ENCODE data around the gene FREM3.

The FREM3 gene

GRCh38 chr4:143668930-143669552, 31.4 kb downstream of the FREM3 start:
- no peak for DNase-seq (ENCODE audit: low read depth in 2 of 2)

- DNase-seq (ENCODE audit: low read depth in 2 of 2), result no peak
Observed at GRCh38 chr4:143667461-143667860, 33.0 kb downstream of the FREM3 start.

- no peak for DNase-seq (ENCODE audit: low read depth in 2 of 2)
Observed at GRCh38 chr4:143658336-143658735, 42.1 kb downstream of the FREM3 start.

DNA sequence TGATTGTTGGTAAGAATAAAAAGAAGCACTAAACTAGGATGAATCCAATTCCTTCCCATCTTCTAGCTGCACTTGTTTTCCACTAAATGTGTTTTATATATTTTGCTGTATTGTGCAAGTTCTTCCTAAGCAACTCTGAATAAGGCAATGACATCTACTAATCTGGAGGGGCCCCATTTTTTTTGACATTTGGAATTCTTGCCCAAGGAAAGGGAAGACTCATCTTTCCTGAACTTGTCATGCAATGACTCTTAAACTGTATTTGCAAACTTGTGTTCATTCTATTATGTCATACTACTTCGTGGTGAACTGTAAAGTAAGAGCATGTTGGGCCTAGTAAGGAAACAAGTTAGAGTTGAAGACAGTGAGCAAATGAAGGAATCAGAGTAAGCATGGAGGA, 45.9 kb downstream of the FREM3 start:
- no peak for DNase-seq (ENCODE audit: low read depth in 2 of 2)

DNA sequence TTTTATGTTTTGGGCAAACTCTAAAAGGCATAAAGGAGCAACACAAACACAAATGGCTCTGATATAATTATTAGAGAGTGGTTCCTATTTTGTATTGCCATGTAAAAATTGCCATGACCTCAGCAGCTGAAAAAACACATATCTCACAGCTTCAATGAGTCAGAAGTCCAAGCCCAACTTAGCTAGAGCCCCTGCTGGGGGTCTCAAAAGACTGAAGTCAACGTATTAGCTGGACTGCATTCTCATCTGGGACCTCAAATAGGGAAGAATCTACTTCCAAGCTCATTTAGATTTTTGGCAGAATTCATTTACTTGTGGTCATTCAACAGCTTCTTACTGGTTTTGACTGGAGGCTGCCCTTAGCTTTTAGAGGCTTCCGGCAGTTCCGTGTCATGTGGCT, 47.4 kb downstream of the FREM3 start:
- no peak for DNase-seq (ENCODE audit: low read depth in 2 of 2)

DNA sequence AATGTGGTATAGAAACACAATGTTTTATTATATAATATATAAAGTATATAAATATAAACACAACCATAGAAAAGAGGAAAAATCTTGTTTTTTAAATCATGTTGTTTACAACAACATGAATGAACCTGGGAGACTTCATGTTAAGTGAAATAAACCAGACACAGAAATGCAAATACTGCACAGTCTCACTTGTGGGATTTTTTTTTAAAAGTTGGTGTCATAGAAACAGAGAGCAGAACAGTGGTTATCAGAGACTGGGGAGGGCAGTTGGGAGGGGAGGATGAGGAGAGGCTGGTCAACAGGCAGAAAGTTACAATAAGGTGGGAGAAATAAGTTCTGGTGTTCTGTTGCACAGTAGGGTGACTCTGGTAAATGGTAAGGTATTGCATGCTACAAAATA, 57.1 kb downstream of the FREM3 start:
- no peak for DNase-seq (ENCODE audit: low read depth in 2 of 2)

GRCh38 chr4:143642611-143643010, 57.9 kb downstream of the FREM3 start:
- no peak for DNase-seq (ENCODE audit: low read depth in 2 of 2)

DNA sequence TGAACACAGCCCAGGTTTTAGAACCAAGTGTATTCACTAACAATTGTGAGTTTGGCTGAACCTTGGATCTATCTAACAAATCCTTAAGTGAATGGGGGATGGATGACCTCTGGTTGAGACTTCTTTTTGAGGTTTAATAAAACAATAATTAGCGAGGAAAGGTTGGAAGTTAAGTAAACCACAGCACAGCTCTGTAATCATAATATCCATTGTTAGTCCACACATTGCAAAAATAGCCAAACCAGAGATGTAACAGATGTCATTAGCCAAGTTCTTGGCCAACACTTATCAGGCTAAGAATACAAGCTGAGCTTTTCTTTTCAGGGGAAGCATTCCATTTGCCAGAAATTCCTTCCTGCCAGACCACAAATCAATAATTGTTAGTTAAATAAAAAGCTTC, 59.1 kb downstream of the FREM3 start:
- no peak for DNase-seq (ENCODE audit: low read depth in 2 of 2)

DNA sequence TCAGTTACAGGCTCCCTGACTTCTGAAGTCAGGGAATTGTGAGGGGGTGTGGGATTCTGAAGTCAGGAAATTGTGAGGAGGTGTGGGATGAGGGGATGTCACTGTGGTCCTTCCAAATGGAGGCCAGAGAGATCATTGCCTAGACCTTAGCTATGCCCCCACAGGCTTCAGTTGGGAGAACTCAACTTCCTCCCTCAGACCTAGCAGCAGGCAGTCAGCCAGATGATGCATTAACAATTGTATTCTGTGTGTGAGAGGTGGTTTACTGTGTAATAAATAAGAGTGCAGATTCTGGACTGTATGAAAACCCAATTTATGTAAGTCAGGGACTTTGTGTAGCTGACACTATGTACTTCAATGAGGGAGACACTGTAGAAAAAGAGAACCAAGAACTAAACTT, 65.7 kb downstream of the FREM3 start:
- no peak for DNase-seq (ENCODE audit: low read depth in 2 of 2)

DNA sequence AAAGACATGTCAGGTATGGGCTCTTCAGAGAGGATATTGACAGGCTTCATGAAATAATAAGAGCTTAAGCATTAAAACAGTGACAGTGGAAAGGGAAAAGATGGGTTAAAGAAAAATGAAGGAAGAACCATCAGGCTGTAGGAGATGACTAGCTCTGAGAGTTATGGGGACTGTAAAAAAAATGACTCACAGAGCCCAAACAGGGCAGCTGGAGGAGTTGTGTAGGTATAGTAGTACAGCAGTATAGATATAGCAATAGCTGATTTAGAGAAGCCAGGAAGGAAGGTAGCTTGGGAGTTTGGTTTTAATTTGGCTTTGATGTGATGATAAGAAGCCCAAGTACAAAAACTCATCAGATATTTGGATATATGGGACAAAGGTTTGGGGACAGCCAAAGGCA, 66.6 kb downstream of the FREM3 start:
- no peak for DNase-seq (ENCODE audit: low read depth in 2 of 2)

- no peak for DNase-seq (ENCODE audit: low read depth in 2 of 2)
Observed at GRCh38 chr4:143626134-143626911, 74.2 kb downstream of the FREM3 start.

DNA sequence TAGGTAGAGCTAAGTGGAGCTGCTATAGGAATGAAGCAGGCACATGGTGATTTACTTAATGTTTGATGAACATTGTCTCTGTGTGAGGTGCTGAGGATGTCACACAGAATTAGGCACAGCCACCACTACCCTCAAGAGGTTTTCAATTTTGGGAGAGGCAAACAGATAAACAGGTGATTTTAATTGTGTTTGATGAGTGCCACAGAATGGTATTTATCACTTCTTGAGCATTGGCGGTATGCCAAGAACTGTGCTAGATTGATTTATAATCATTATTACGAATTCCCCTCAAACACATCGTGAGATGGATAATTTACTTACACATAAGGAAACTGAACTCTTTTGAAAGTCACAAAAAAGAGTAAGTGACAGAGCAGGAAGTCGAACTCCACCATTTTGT, 74.8 kb downstream of the FREM3 start:
- no peak for DNase-seq (ENCODE audit: low read depth in 2 of 2)

GRCh38 chr4:143623896-143624295, 76.6 kb downstream of the FREM3 start:
- DNase-seq (ENCODE audit: low read depth in 2 of 2), result no peak

DNA sequence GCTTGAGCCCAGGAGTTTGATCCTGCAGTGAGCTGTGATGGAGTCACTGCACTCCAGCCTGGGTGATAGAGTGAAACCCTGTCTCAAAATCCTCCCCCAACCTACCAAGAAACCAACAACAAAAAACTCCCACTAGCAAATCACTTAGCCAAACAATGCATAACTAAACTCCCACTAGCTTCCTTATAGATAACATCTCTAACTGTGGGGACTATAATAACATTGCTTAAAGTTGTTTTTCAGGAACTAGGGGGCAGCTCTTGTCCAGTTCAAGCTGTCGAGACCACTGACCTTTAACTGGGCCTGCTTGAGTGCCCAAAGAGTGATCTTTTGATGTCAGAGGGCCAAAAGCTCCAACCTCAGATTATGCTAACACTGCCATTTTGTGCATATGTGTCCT, 81.7 kb downstream of the FREM3 start:
- DNase-seq (ENCODE audit: low read depth in 2 of 2), result no peak

DNA sequence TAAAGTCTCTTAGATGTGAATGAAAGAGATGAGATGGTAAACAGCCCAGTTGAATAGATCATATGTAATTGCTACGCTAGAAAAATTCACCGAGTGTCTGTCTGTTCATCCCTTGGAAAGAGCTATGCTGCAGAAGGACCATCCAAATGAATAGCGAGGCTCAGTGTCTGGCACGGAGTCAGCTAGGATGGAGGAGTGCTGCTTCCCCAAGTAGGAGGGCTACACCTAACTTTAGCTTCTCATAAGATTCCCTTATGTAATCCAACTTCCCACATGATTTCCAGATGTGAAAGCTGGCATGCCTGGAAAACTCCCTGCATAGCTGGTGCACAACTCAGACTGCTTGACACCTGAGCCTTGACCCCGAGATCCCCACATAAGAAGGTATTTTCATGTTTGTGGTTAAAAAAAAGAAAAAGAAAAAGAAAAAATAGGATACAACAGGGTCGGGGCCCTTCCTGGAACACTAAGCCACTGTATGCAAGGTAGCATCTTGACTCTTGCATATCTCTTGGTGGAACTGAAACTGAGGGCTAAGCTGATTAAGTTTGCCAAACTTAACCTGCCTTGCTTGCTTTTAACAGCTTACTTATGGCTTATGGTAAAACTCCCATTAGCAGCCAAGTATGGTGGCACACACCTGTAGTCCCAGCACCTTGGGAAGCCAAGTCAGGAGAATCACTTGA, 82.3 kb downstream of the FREM3 start:
- no peak for DNase-seq (ENCODE audit: low read depth in 2 of 2)

- no peak for DNase-seq (ENCODE audit: low read depth in 2 of 2)
Observed at GRCh38 chr4:143616771-143617170, 83.7 kb downstream of the FREM3 start.

GRCh38 chr4:143609492-143609891, 91.0 kb downstream of the FREM3 start:
- DNase-seq (ENCODE audit: low read depth in 2 of 2), result no peak

DNA sequence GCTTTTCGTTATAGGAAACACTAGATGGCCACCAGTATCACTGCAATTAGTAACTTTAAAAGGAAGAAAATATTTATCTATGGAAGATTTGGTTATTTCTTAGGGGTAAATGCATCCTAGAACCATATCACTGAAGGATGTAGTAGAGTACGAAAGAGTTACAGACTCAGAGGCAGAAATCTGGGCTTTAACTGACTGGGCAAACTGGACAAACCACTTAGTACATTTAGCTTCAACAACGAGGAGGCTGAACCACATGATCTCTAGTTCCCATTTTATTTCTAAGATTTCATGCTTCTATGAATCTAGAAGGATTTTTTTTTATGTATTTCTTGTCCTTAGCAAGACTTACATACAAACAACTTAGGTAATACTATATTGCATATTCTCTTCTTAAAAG, 94.0 kb downstream of the FREM3 start:
- no peak for DNase-seq (ENCODE audit: low read depth in 2 of 2)

DNA sequence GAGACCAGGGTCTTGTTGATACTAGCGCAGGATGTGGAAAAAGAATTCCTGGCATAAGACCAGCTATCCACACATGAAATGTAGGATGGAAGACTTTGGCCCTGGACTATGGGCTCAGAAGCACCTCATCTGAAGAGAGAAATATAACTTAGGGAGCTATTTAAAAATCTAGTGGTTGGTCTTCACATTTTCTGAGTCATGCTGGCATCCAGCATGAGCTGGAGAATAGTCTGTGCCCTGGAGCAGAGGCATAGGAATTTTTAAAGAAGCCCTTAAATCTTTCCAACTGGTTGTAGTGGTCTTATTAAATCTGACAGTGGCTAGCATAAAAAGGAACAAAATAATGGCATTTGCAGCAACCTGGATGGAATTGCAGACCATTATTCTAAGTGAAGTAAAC, 100.6 kb downstream of the FREM3 start:
- no peak for DNase-seq (ENCODE audit: low read depth in 2 of 2)

- no peak for DNase-seq (ENCODE audit: low read depth in 2 of 2)
Observed at GRCh38 chr4:143598816-143599215, 101.7 kb downstream of the FREM3 start.

DNA sequence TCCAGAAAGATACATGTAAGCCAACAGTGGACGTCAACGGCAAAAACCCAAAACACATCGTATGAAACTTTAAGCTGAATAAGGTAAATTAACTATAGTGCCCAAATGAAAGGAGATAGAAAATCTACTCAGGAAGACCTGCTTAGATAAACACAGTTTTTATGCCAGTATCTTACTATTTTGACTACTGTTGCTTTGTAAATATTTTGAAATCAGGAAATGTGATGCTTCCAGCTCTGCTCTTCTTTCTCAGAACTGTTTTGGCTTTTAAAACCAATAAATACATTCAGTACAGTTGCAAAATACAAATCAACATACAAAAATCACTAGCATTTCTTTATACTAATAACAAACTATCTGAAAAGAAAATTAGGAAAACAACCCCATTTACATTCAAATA, 103.2 kb downstream of the FREM3 start:
- DNase-seq (ENCODE audit: low read depth in 2 of 2), result no peak

DNA sequence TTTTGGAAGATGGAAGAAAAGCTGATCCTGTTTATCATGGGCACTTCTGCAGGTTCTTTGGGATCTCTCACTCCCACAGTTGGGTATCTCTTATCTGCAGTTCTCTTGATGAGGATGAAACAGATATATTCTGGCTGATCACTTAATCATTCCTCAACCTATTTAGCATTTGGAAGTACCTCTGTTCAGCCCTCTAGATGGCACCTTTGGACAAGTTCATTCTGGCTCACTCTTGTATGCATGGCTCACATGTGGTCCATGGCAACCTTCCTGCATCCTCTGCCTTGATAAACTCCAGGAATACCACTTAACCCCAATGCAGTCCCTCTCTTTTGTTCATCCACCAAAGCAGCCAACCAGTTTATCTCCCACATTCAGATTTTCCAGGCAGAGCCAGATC, 112.8 kb downstream of the FREM3 start:
- no peak for DNase-seq (ENCODE audit: low read depth in 2 of 2)

DNA sequence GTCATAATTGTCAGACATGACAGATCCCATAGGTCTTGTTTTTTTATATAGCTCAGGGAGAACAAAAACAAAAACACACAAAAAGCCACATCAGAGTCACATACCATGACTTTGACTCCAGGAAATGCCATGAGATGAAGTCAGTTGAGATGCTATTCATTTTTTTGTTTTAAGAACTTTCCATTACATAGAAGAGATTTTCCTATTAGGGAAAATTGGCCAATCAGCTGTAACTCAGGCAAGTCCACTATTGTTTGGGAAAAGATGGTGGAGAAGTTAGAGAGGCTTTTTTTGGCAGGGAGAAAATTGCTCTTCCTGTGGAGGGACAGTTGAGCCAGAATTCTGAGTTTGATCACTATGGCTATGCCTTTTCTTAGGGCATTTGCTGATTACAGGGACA, 114.4 kb downstream of the FREM3 start:
- no peak for DNase-seq (ENCODE audit: low read depth in 2 of 2)

All from activated CD8-positive, alpha-beta memory T cell treated with anti-CD3 and anti-CD28 coated beads for 4 hours (primary cell).